Activated naive CD8-positive, alpha-beta T cell treated with anti-CD3 and anti-CD28 coated beads, Interleukin-2, amount 50 U/mL, for 24 hours (primary cell): ENCODE data around the gene AKT3.

Experiments used
- ATAC-seq: fragments of 150-1000 bp; cut with Tn5 transposase; one replicate; pipeline ENCODE4 v1.10.0; 2021
- DNase-seq: peaks from one replicate; pipeline ENCODE4 v3.0.0; 2021
- H3K27ac Mint-ChIP-seq: one replicate; pipeline ENCODE4 v1.8.0; 2021; ENCODE audit warnings: mild to moderate bottlenecking, mixed read lengths
- H3K27me3 Mint-ChIP-seq: one replicate; pipeline ENCODE4 v1.8.0; 2021; ENCODE audit warnings: mixed read lengths
- H3K36me3 Mint-ChIP-seq: one replicate; pipeline ENCODE4 v1.8.0; 2021; ENCODE audit warnings: low read depth, mixed read lengths
- H3K4me1 Mint-ChIP-seq: one replicate; pipeline ENCODE4 v1.8.0; 2021; ENCODE audit warnings: mixed read lengths
- H3K4me3 Mint-ChIP-seq: one replicate; pipeline ENCODE4 v1.8.0; 2021; ENCODE audit warnings: mild to moderate bottlenecking, moderate library complexity, mixed read lengths
- H3K9me3 Mint-ChIP-seq: one replicate; pipeline ENCODE4 v1.8.0; 2021; ENCODE audit warnings: mixed read lengths

Gene AKT3

GRCh38 chr1:243501002-243501401 lies 349.0 kb downstream of the AKT3 start:
- no peak for ATAC-seq
- H3K27ac Mint-ChIP-seq = no peak overlapping the region

DNA sequence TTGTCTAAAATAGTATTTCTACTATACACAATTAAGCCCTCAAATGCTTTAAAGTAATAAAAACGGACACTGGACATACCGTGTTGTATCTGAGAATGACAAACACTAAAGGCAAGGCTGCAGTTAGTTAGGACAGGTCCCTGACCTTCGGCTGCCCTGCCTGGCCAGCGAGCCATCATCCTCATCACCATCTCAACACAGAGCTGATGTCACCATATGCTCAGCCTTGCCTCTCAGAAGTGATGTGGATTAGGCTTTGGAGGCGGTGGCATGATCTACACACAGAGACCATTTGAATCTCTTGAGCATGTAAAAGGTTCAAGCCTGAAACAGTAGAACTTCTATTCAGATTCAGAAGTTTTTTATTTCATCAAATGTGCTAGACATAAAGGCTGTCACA lies 349.5 kb downstream of the AKT3 start:
- Mint-ChIP-seq H3K27me3 (no peaks in the 10 kb centered on the region), H3K36me3 (peaks cover 32% of the 10 kb centered on the region), H3K4me1 (peaks cover 7% of the 10 kb centered on the region), H3K27ac (no peak overlapping the region), H3K4me3 (no peak overlapping the region), H3K9me3 (no peaks in the 10 kb centered on the region)
- DNase-seq = no peak
- no peak for ATAC-seq

More at GRCh38 chr1:243501002-243501401, 349.0 kb downstream of the AKT3 start:
- peaks cover 30% of the 10 kb centered on the region for H3K36me3 Mint-ChIP-seq
- H3K9me3 Mint-ChIP-seq = no peaks in the 10 kb centered on the region
- no peaks in the 10 kb centered on the region for H3K27me3 Mint-ChIP-seq
- no peak overlapping the region for H3K4me3 Mint-ChIP-seq
- no peak for DNase-seq
- peaks cover 10% of the 10 kb centered on the region for H3K4me1 Mint-ChIP-seq

GRCh38 chr1:243499711-243500110 lies 350.3 kb downstream of the AKT3 start:
- no peaks in the 10 kb centered on the region for H3K9me3 Mint-ChIP-seq
- H3K4me3 Mint-ChIP-seq = no peak overlapping the region
- ATAC-seq = no peak
- peaks cover 26% of the 10 kb centered on the region for H3K36me3 Mint-ChIP-seq
- peak overlapping the region; percentile 2 for H3K27ac Mint-ChIP-seq
- DNase-seq = no peak
- no peaks in the 10 kb centered on the region for H3K27me3 Mint-ChIP-seq
- H3K4me1 Mint-ChIP-seq = peaks cover 7% of the 10 kb centered on the region

DNA sequence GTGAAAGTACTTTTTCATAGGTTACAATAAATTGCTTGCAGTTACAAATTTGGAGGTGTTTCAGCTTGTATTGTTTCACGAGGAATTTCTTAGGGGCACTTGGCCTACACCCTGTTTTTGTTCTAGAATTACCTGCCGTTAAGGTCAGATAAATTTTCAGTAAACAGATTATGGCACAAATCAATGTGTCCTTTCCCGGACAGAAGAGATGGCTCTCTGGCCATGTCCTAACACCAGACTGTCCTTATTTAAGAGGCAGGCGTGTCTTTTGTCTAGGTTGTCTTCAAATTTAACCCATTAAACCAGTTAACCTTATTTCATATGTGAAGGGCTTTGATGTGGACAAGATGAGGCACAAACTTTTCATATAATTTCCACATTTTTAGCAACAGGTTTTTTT lies 350.8 kb downstream of the AKT3 start:
- Mint-ChIP-seq H3K9me3 (no peaks in the 10 kb centered on the region), H3K4me3 (no peak overlapping the region), H3K27ac (no peak overlapping the region), H3K4me1 (peaks cover 7% of the 10 kb centered on the region), H3K27me3 (no peaks in the 10 kb centered on the region), H3K36me3 (peaks cover 24% of the 10 kb centered on the region)
- ATAC-seq (no peak), DNase-seq (no peak)

DNA sequence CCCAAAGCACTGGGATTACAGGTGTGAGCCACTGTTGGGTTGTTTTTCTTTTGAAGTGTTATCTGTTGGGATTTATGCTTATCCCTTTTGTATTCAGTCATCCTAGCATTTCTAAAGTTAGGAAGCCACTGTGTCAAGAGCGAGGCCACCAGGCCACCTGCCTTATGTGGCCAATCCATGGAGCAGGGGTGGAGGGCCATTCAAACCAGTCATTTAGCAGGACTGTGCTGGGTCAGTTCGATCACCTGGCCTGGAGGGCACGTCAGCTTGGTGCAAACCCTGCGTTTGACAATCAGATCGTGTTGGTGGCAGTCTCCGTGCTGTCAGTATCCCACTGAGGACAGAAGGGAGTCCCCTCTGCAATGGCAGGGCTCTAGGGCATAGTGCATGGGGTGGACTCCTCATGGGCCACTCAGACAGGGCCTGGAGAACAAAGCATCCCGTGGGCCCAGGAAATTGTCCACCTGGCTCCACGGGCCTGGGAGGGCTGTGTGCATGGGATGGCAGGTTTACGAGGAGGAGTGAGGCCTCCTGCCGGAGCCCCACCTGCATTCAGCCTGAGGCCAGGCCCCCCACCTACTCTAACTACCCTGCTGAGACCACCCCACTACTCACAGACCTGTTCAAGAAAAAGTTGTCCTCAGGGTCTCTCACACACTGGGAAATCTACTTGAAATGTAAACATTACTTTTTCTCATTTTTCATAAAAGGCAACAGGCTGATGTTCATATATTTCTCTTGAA lies 351.9 kb downstream of the AKT3 start:
- no peaks in the 10 kb centered on the region for H3K27me3 Mint-ChIP-seq
- peaks cover 15% of the 10 kb centered on the region for H3K36me3 Mint-ChIP-seq
- H3K4me3 Mint-ChIP-seq = no peak overlapping the region
- DNase-seq (no peak), ATAC-seq (no peak)
- H3K9me3 Mint-ChIP-seq = no peaks in the 10 kb centered on the region
- H3K4me1 Mint-ChIP-seq = peaks cover 7% of the 10 kb centered on the region
- peak overlapping the region; percentile 31 for H3K27ac Mint-ChIP-seq

- ATAC-seq = no peak
These were observed 353.2 kb downstream of the AKT3 start for GRCh38 chr1:243496806-243497205.

DNA sequence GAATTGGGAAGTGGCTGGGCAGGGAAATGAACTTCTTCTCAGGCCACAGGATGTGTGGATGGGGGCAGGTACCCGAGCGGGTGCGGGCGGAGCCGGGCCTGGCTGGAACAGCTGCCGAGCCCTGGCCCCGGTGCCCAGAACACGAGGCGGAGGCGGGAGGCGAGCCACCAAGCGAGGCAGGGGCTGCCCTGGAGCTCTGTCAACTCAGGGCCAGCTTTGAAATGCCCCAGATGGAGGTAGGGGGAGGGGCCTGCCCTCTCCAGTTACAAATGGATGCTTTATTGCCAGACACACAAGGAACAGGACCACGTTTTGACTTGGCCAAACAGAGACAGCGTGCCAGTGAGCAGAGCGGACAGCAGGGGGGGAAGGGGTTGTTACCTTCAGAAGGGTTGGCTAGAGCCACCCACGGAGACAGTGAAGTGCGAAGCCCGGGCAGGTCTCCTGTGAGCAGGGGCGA lies 353.8 kb downstream of the AKT3 start:
- ATAC-seq = no peak

More at GRCh38 chr1:243496806-243497205, 353.2 kb downstream of the AKT3 start:
- Mint-ChIP-seq H3K36me3 (peaks cover 9% of the 10 kb centered on the region), H3K27ac (no peak overlapping the region), H3K4me1 (peaks cover 7% of the 10 kb centered on the region), H3K4me3 (no peak overlapping the region), H3K9me3 (no peaks in the 10 kb centered on the region), H3K27me3 (no peaks in the 10 kb centered on the region)
- DNase-seq = no peak

DNA sequence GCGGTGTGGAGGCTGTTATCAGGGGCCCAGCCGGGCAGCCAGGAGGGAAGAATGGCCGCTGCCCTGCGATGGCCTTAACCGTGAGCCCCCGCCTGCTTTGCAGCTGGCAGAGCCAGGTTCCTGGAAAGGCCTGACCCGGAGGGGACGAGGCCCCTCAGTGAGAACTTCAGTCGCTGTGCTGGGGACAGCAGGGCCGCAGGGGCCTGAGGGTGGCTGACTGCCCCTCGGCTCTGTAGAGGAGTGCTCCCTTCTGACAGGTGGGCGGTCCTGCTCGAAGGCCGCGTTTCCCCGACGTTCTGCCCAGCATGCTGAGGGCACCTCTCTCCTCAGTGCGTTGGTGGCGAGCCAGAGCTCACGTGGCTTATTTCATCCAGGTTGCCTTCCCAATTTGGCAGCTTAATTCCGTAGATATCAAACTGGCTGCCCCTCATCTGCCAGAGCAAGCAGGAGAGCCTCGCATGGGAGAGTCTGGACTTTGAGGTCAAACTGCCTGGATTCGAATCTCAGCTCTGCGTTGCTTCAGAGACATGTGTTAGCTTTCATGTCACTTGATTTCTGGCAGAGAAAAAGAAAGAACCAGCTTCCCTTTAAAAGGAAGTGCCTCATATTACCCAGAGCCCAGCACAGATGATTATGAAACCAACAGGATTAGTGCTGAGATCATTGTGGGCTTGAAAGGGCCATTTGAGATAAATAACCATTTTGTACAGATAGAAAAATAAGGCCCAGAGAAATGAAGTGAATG lies 354.4 kb downstream of the AKT3 start:
- ATAC-seq = no peak
- DNase-seq = no peak
- Mint-ChIP-seq H3K4me3 (no peak overlapping the region), H3K27me3 (no peaks in the 10 kb centered on the region), H3K9me3 (no peaks in the 10 kb centered on the region), H3K4me1 (peaks cover 7% of the 10 kb centered on the region), H3K27ac (no peak overlapping the region), H3K36me3 (peaks cover 9% of the 10 kb centered on the region)

More for the DNA sequence above, 353.8 kb downstream of the AKT3 start:
- Mint-ChIP-seq H3K27ac (no peak overlapping the region), H3K4me1 (peaks cover 7% of the 10 kb centered on the region), H3K9me3 (no peaks in the 10 kb centered on the region), H3K4me3 (no peak overlapping the region), H3K27me3 (no peaks in the 10 kb centered on the region), H3K36me3 (peaks cover 9% of the 10 kb centered on the region)
- DNase-seq = no peak

DNA sequence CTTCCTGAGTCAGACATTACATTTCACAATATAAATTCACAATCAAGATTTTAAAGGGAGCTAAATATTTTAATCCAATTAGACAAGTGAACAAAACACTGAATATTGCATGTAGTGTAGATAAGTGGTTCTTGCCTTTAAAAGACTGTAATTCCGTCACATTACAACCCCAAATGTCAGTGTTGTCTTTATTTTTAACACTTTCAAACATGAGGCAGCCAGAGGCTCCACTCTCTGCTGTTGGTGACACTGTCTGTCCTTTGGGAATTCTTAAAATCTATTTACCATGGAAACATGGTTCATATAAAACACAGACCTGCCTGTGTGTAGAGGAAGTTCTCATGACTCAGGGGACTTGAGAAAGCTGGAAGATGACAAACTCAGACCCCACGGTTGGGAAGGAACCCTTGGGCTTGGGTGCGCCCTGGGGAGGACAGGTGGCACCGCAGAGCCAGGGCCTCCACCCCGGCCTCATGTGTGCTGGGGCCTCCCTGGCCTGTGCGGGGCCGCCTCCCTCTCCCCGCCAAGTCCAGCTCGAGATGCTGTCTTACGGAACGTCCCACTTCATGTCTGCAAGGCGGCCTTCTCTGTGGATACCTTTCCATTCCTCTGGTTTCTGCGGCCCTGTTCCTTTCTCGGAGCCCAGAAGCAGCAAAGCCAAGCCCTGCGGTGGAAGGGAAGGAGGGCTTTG lies 355.2 kb downstream of the AKT3 start:
- ATAC-seq (no peak), DNase-seq (no peak)
- no peak overlapping the region for H3K27ac Mint-ChIP-seq
- H3K4me1 Mint-ChIP-seq = peaks cover 6% of the 10 kb centered on the region
- no peak overlapping the region for H3K4me3 Mint-ChIP-seq
- H3K27me3 Mint-ChIP-seq = no peaks in the 10 kb centered on the region
- H3K9me3 Mint-ChIP-seq = no peaks in the 10 kb centered on the region
- H3K36me3 Mint-ChIP-seq = peaks cover 9% of the 10 kb centered on the region

GRCh38 chr1:243493156-243494129 lies 356.6 kb downstream of the AKT3 start:
- no peaks in the 10 kb centered on the region for H3K27me3 Mint-ChIP-seq
- DNase-seq = no peak
- H3K9me3 Mint-ChIP-seq = no peaks in the 10 kb centered on the region
- no peak overlapping the region for H3K27ac Mint-ChIP-seq
- H3K4me3 Mint-ChIP-seq = no peak overlapping the region
- no peak for ATAC-seq
- H3K36me3 Mint-ChIP-seq = peaks cover 7% of the 10 kb centered on the region
- H3K4me1 Mint-ChIP-seq = peaks cover 1% of the 10 kb centered on the region

GRCh38 chr1:243490748-243491686 lies 359.0 kb downstream of the AKT3 start:
- Mint-ChIP-seq H3K27ac (no peak overlapping the region), H3K4me1 (no peaks in the 10 kb centered on the region), H3K36me3 (peaks cover 1% of the 10 kb centered on the region), H3K27me3 (no peaks in the 10 kb centered on the region), H3K4me3 (no peak overlapping the region), H3K9me3 (no peaks in the 10 kb centered on the region)
- DNase-seq (no peak), ATAC-seq (peak; percentile 5)

- no peak overlapping the region for H3K4me3 Mint-ChIP-seq
- H3K4me1 Mint-ChIP-seq = no peaks in the 10 kb centered on the region
- no peak overlapping the region for H3K27ac Mint-ChIP-seq
- H3K27me3 Mint-ChIP-seq = no peaks in the 10 kb centered on the region
- ATAC-seq = no peak
- H3K36me3 Mint-ChIP-seq = no peaks in the 10 kb centered on the region
- no peak for DNase-seq
- no peaks in the 10 kb centered on the region for H3K9me3 Mint-ChIP-seq
These were observed 360.1 kb downstream of the AKT3 start for GRCh38 chr1:243489681-243490546.
